ENCODE results near the gene LCN6.

- TF ChIP-seq CTCF (IDR thresholded peaks at IDR 0.05; ENCODE audit: poor library complexity), result no peak
- no peak for TF ChIP-seq EZH2phosphoT487 (IDR thresholded peaks at IDR 0.05; ENCODE audit: low read depth, severe bottlenecking, unreplicated experiment)
- no peak for TF ChIP-seq EZH2 (IDR thresholded peaks at IDR 0.05; ENCODE audit: borderline replicate concordance)
Observed at GRCh38 chr9:136719195-136719880, 29.0 kb downstream of the LCN6 start.

Measured in hepatocyte (in vitro differentiated cells).